Dermis blood vessel endothelial cell (primary cell): Measurements from ENCODE around the gene MLLT1. TPM values are rescaled to one million over a fixed set of nuclear protein-coding genes. Genes with fewer than 3 reads are reported as not detected.
A peak's percentile ranks its signal among the peaks of the same experiment; 100 is the strongest.

Experiments used
- DNase-seq: peaks from one replicate; pipeline ENCODE4 v3.0.0; 2010
- total RNA-seq: library from RNA; depleted of rRNA; stranded (reverse); fragments of >200 nt; gene quantifications from 2 replicates; pipeline ENCODE4 v1.2.3, GENCODE V29; 2014

Gene MLLT1
- total RNA-seq, 1 donor from 2014 or later = 5.1 TPM

- no peak for DNase-seq
Observed at GRCh38 chr19:6204866-6205723, 74.7 kb downstream of the MLLT1 start.

- no peak for DNase-seq
Observed at GRCh38 chr19:6204212-6204611, 75.6 kb downstream of the MLLT1 start.

GRCh38 chr19:6199240-6199994 is 80.4 kb downstream of the MLLT1 start:
- DNase-seq = peak; percentile 99

DNA sequence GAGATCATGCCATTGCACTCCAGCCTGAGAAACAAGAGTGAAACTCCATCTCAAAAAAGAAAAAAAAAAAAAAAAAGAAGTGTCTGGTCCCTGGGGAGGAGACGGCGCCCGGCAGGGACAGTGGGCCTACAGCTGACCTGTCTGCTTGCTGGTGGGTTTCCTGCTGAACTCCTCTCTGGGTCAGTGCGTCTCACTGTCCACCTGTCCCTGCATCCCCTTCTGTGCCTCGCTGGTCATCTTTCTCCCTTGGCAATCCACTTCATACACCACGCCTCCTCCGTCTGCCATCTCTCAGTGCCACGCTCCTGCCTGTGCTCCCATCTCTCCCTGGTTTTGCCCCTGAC is 80.9 kb downstream of the MLLT1 start:
- no peak for DNase-seq

DNA sequence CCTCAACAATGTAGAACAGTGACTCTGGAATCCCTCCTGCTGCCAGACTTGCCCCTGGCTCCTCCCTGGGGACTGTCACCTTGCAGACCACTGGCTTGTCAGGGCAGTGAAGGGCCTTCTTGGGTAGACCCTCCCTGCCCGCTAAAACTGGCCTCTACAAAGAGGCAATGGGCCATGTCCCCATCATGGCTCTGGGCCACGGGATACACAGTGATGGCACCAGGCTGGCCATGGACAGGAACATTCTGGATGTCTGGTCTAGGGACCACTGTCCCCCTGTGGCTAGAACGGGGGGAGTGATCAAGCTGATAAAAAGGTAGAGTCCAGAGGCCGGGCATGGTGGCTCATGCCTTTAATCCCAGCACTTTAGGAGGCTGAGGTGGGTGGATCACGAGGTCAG is 83.4 kb downstream of the MLLT1 start:
- no peak for DNase-seq

DNA sequence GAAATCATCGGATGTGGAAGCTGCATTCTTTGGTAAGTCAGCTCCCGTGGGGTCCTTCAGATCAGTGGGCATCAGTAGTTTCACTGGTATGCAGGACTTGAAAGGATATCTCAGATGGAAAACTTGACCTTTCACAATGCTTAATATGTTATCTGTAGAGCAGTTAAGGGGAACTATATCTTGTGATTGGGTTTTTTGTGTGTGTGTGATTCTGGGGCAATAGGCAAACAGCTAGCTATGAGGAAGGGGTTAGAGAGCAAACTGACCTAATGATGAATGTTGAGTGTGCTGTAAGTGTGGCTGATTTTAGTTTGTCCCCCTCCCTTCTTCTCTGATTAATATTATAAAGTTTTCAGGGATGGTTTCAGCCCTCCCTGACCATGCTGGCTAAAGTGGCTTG is 91.0 kb downstream of the MLLT1 start:
- DNase-seq = no peak

DNA sequence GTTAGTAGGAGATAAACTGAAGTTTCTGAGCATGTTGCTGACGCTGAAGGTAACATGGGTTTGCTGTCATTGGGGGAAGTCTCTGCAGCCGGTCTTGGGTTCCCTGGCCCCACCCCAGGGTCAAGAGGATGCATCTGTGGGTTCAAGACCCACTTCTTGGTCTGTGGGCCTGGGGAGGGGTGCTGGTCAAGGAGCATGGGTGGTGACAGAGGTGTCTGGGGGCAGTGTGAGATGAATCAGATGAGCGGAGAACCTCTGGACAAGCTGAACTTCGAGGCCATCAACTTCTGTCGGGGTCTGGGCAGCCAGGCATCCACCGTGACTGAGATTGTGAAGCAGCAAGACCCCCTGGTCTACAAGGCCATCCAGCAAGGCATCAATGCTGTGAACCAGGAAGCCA is 92.4 kb downstream of the MLLT1 start:
- no peak for DNase-seq

DNA sequence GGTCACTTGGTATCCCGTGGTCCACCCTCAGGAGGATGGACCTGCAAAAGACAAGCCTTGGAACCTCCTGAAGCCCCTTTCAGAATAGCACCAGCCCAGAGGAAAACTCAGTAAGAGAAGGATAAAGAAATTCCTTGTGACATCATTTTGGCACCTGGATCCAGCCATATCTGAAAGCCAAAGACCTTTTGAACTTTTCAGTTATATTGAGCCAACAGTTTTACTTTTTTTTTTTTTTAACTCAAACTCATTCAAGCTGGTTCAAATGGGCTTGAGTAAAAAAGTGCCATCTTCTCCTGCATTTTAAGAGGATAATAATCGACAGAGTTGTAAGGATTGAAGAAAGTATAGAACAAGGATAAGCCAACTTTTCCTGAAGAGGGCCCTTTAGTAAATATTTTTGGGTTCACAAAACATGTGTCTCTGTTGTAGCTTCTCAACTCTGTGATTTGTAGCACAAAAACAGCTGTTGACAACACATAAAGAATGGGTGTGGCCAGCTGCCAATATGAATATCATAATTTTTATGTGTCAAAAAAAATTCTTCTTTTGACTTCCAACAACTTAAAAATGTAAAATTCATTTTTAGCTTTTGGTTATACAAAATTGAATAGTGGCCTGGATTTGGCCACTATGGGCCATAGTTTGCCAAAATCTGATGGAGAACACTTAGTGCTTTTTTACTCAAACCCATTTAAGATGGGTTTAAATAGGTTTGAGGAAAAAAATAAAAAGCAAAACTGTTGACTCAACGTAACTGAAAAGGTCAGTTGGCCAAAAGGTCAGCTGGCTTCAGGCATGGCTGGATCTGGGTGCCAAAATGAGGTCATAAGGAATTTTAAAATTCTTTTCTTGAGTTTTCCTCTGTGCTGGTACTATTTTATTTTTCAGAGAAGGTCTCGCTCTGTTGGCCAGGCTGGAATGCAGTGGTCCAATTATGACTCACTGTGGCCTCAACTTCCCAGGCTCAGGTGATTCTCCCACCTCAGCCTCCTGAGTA is 93.6 kb downstream of the MLLT1 start:
- DNase-seq = no peak

GRCh38 chr19:6185093-6185834 is 94.5 kb downstream of the MLLT1 start:
- no peak for DNase-seq

- DNase-seq = no peak
Observed at GRCh38 chr19:6181119-6181518, 98.7 kb downstream of the MLLT1 start.

- no peak for DNase-seq
Observed at GRCh38 chr19:6173190-6173589, 106.6 kb downstream of the MLLT1 start.

GRCh38 chr19:6172074-6172863 is 107.5 kb downstream of the MLLT1 start:
- DNase-seq = no peak

DNA sequence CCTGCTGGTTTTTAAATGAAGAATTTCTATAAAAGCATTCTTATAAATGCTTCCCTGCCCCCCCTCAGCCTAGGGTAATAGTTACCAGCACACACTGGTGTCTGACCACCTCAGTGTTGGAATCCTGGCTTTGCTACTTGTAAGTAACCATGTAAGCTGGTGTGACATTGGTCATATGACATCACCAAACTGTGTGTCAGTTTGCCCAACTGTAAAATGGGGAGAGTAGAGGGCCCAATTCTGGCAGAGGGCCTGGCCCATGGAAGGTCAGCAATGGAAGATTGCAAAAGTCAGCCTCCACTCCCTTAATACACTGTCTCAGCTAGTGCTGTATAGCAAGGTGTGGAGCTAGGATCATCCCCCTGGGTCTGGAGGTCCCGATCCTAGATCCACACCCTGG is 112.7 kb downstream of the MLLT1 start:
- DNase-seq = no peak

- no peak for DNase-seq
Observed at GRCh38 chr19:6164906-6165531, 114.8 kb downstream of the MLLT1 start.

GRCh38 chr19:6161271-6161850 is 118.4 kb downstream of the MLLT1 start:
- peak; percentile 34 for DNase-seq

Other genes with a start within 250 kb of the MLLT1 start
- 4.4 and 5.0 TPM in 2 replicates for gene RFX2, start 169.5 kb downstream of the MLLT1 start, total RNA-seq
- not detected in 2 replicates for gene ACSBG2, start 144.3 kb downstream of the MLLT1 start, total RNA-seq
- gene ACER1, start 53.6 kb upstream of the MLLT1 start, total RNA-seq = not detected in 2 replicates
- gene CLPP, start 81.6 kb upstream of the MLLT1 start, total RNA-seq = 74.1 and 79.5 TPM in 2 replicates
- gene ALKBH7, start 92.8 kb upstream of the MLLT1 start, total RNA-seq = 24.4 and 59.2 TPM in 2 replicates
- gene PSPN, start 96.0 kb upstream of the MLLT1 start, total RNA-seq = 0.85 and 1.1 TPM in 2 replicates
- gene GTF2F1, start 113.2 kb upstream of the MLLT1 start, total RNA-seq = 41.4 and 74.5 TPM in 2 replicates
- gene KHSRP, start 144.8 kb upstream of the MLLT1 start, total RNA-seq = 78.3 and 238 TPM in 2 replicates
- gene SLC25A41, start 153.8 kb upstream of the MLLT1 start, total RNA-seq = 0.05 TPM in 1 of 2 replicates, not detected in the other
- gene SLC25A23, start 179.8 kb upstream of the MLLT1 start, total RNA-seq = 20.4 and 62.0 TPM in 2 replicates
- not detected in 2 replicates for gene CRB3, start 184.3 kb upstream of the MLLT1 start, total RNA-seq
- not detected in 2 replicates for gene DENND1C, start 201.8 kb upstream of the MLLT1 start, total RNA-seq
- gene TUBB4A, start 222.3 kb upstream of the MLLT1 start, total RNA-seq = not detected in 2 replicates